Measurements from ENCODE around the gene ELK4. TPM values are rescaled to one million over a fixed set of nuclear protein-coding genes. Genes with fewer than 3 reads are reported as not detected.

ELK4 gene
- total RNA-seq, 1 donor from 2014 or later = 68.8 TPM

- intact Hi-C loops (cut with micrococcal nuclease) = no loop called here
- Mint-ChIP-seq H3K4me3 (ENCODE audit: low read depth) (no peak overlapping the region), H3K27me3 (ENCODE audit: low read depth) (peaks cover 20% of the 10 kb centered on the region), H3K9me3 (no peaks in the 10 kb centered on the region), H3K27ac (no peak overlapping the region), H3K4me1 (ENCODE audit: low read depth) (no peaks in the 10 kb centered on the region), H3K36me3 (ENCODE audit: low read depth) (no peaks in the 10 kb centered on the region)
- no peak for DNase-seq (ENCODE audit: low spot score)
Observed at GRCh38 chr1:205578780-205579571, 52.8 kb downstream of the ELK4 start.

- Mint-ChIP-seq H3K4me3 (ENCODE audit: low read depth) (no peak overlapping the region), H3K9me3 (no peaks in the 10 kb centered on the region), H3K27me3 (ENCODE audit: low read depth) (peaks cover 20% of the 10 kb centered on the region), H3K36me3 (ENCODE audit: low read depth) (no peaks in the 10 kb centered on the region), H3K27ac (no peak overlapping the region), H3K4me1 (ENCODE audit: low read depth) (no peaks in the 10 kb centered on the region)
- no peak for DNase-seq (ENCODE audit: low spot score)
- intact Hi-C loops (cut with micrococcal nuclease) = no loop called here
Observed at GRCh38 chr1:205577874-205578658, 53.7 kb downstream of the ELK4 start.

GRCh38 chr1:205576805-205577761 lies 54.7 kb downstream of the ELK4 start:
- intact Hi-C loops (cut with micrococcal nuclease) = no loop called here
- no peak for DNase-seq (ENCODE audit: low spot score)
- H3K4me3 Mint-ChIP-seq (ENCODE audit: low read depth) = no peak overlapping the region
- no peaks in the 10 kb centered on the region for H3K36me3 Mint-ChIP-seq (ENCODE audit: low read depth)
- no peaks in the 10 kb centered on the region for H3K9me3 Mint-ChIP-seq
- H3K27ac Mint-ChIP-seq = no peak overlapping the region
- peaks cover 23% of the 10 kb centered on the region for H3K27me3 Mint-ChIP-seq (ENCODE audit: low read depth)
- H3K4me1 Mint-ChIP-seq (ENCODE audit: low read depth) = no peaks in the 10 kb centered on the region

- DNase-seq (ENCODE audit: low spot score) = no peak
- no peak overlapping the region for H3K27ac Mint-ChIP-seq
- H3K36me3 Mint-ChIP-seq (ENCODE audit: low read depth) = no peaks in the 10 kb centered on the region
- peaks cover 31% of the 10 kb centered on the region for H3K27me3 Mint-ChIP-seq (ENCODE audit: low read depth)
- intact Hi-C loops (cut with micrococcal nuclease) = no loop called here
- H3K4me3 Mint-ChIP-seq (ENCODE audit: low read depth) = no peak overlapping the region
- H3K4me1 Mint-ChIP-seq (ENCODE audit: low read depth) = no peaks in the 10 kb centered on the region
- H3K9me3 Mint-ChIP-seq = no peaks in the 10 kb centered on the region
Observed at GRCh38 chr1:205576011-205576410, 55.8 kb downstream of the ELK4 start.

GRCh38 chr1:205575294-205575885 lies 56.4 kb downstream of the ELK4 start:
- no peaks in the 10 kb centered on the region for H3K36me3 Mint-ChIP-seq (ENCODE audit: low read depth)
- no peaks in the 10 kb centered on the region for H3K9me3 Mint-ChIP-seq
- H3K27ac Mint-ChIP-seq = no peak overlapping the region
- H3K27me3 Mint-ChIP-seq (ENCODE audit: low read depth) = peaks cover 34% of the 10 kb centered on the region
- intact Hi-C loops (cut with micrococcal nuclease) = no loop called here
- no peaks in the 10 kb centered on the region for H3K4me1 Mint-ChIP-seq (ENCODE audit: low read depth)
- no peak overlapping the region for H3K4me3 Mint-ChIP-seq (ENCODE audit: low read depth)
- no peak for DNase-seq (ENCODE audit: low spot score)

GRCh38 chr1:205572421-205572820 lies 59.4 kb downstream of the ELK4 start:
- Mint-ChIP-seq H3K4me3 (ENCODE audit: low read depth) (no peak overlapping the region), H3K9me3 (no peaks in the 10 kb centered on the region), H3K4me1 (ENCODE audit: low read depth) (no peaks in the 10 kb centered on the region), H3K27ac (no peak overlapping the region), H3K27me3 (ENCODE audit: low read depth) (peaks cover 41% of the 10 kb centered on the region), H3K36me3 (ENCODE audit: low read depth) (no peaks in the 10 kb centered on the region)
- intact Hi-C loops (cut with micrococcal nuclease) = no loop called here
- DNase-seq (ENCODE audit: low spot score) = no peak

GRCh38 chr1:205571747-205572146 lies 60.1 kb downstream of the ELK4 start:
- H3K27me3 Mint-ChIP-seq (ENCODE audit: low read depth) = peaks cover 43% of the 10 kb centered on the region
- no peaks in the 10 kb centered on the region for H3K4me1 Mint-ChIP-seq (ENCODE audit: low read depth)
- DNase-seq (ENCODE audit: low spot score) = no peak
- H3K9me3 Mint-ChIP-seq = no peaks in the 10 kb centered on the region
- H3K27ac Mint-ChIP-seq = no peak overlapping the region
- no peaks in the 10 kb centered on the region for H3K36me3 Mint-ChIP-seq (ENCODE audit: low read depth)
- intact Hi-C loops (cut with micrococcal nuclease) = no loop called here
- no peak overlapping the region for H3K4me3 Mint-ChIP-seq (ENCODE audit: low read depth)

GRCh38 chr1:205570796-205571537 lies 60.8 kb downstream of the ELK4 start:
- Mint-ChIP-seq H3K4me1 (ENCODE audit: low read depth) (no peaks in the 10 kb centered on the region), H3K4me3 (ENCODE audit: low read depth) (no peak overlapping the region), H3K27ac (no peak overlapping the region), H3K36me3 (ENCODE audit: low read depth) (no peaks in the 10 kb centered on the region), H3K9me3 (no peaks in the 10 kb centered on the region), H3K27me3 (ENCODE audit: low read depth) (peaks cover 43% of the 10 kb centered on the region)
- DNase-seq (ENCODE audit: low spot score) = no peak
- intact Hi-C loops (cut with micrococcal nuclease) = no loop called here

GRCh38 chr1:205570173-205570501 lies 61.7 kb downstream of the ELK4 start:
- Mint-ChIP-seq H3K27ac (no peak overlapping the region), H3K4me1 (ENCODE audit: low read depth) (no peaks in the 10 kb centered on the region), H3K27me3 (ENCODE audit: low read depth) (peaks cover 47% of the 10 kb centered on the region), H3K36me3 (ENCODE audit: low read depth) (no peaks in the 10 kb centered on the region), H3K4me3 (ENCODE audit: low read depth) (no peak overlapping the region), H3K9me3 (no peaks in the 10 kb centered on the region)
- intact Hi-C loops (cut with micrococcal nuclease) = no loop called here
- DNase-seq (ENCODE audit: low spot score) = no peak

- no peaks in the 10 kb centered on the region for H3K9me3 Mint-ChIP-seq
- H3K27ac Mint-ChIP-seq = no peak overlapping the region
- H3K4me3 Mint-ChIP-seq (ENCODE audit: low read depth) = no peak overlapping the region
- no peak for DNase-seq (ENCODE audit: low spot score)
- no peaks in the 10 kb centered on the region for H3K4me1 Mint-ChIP-seq (ENCODE audit: low read depth)
- H3K27me3 Mint-ChIP-seq (ENCODE audit: low read depth) = peaks cover 47% of the 10 kb centered on the region
- H3K36me3 Mint-ChIP-seq (ENCODE audit: low read depth) = no peaks in the 10 kb centered on the region
- intact Hi-C loops (cut with micrococcal nuclease) = no loop called here
Observed at GRCh38 chr1:205569411-205570172, 62.2 kb downstream of the ELK4 start.

- Mint-ChIP-seq H3K27me3 (ENCODE audit: low read depth) (peaks cover 54% of the 10 kb centered on the region), H3K36me3 (ENCODE audit: low read depth) (no peaks in the 10 kb centered on the region), H3K27ac (no peak overlapping the region), H3K9me3 (no peaks in the 10 kb centered on the region), H3K4me3 (ENCODE audit: low read depth) (no peak overlapping the region), H3K4me1 (ENCODE audit: low read depth) (no peaks in the 10 kb centered on the region)
- intact Hi-C loops (cut with micrococcal nuclease) = no loop called here
- DNase-seq (ENCODE audit: low spot score) = no peak
Observed at GRCh38 chr1:205568469-205569361, 63.1 kb downstream of the ELK4 start.

All from activated T-helper 2 cell treated with anti-CD3 and anti-CD28 coated beads, Interferon-gamma antibody, Interleukin-2, Interleukin-4, amounts not matched to agents 10 μg/mL and 5 μg/mL and 100 μg/mL, durations not matched to agents 14 hours and 24 hours and 36 hours (primary cell).